ENCODE data around the gene RASSF3. TPM values are rescaled to one million over a fixed set of nuclear protein-coding genes. Genes with fewer than 3 reads are reported as not detected.
"Not testable (repeated sequence)": the region's sequence is repeated elsewhere in the genome, so short reads cannot be mapped to it uniquely, and the experiment has no call there.

The RASSF3 gene
- total RNA-seq, 1 donor from 2014 or later: 14.9 TPM

DNA sequence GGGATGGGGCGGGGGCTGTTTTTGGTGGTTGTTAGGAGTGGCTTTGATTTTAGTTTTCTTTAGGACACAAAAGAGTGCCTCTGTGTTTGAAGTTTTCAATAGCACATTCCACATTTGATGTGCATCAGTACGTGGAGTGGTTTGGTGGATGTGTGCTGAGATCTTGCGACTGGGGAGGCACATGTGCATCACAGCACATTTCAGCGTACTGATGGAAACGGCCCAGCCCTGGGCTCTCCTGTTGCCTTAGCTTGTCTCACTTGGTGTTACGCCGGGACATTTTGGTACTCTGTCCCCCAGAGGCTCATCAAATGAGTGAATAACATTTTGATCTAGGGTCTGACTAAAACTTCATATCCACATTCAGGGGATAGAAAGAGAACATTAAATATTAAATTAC, 78.4 kb downstream of the RASSF3 start:
- TF ChIP-seq, protein P1, sequence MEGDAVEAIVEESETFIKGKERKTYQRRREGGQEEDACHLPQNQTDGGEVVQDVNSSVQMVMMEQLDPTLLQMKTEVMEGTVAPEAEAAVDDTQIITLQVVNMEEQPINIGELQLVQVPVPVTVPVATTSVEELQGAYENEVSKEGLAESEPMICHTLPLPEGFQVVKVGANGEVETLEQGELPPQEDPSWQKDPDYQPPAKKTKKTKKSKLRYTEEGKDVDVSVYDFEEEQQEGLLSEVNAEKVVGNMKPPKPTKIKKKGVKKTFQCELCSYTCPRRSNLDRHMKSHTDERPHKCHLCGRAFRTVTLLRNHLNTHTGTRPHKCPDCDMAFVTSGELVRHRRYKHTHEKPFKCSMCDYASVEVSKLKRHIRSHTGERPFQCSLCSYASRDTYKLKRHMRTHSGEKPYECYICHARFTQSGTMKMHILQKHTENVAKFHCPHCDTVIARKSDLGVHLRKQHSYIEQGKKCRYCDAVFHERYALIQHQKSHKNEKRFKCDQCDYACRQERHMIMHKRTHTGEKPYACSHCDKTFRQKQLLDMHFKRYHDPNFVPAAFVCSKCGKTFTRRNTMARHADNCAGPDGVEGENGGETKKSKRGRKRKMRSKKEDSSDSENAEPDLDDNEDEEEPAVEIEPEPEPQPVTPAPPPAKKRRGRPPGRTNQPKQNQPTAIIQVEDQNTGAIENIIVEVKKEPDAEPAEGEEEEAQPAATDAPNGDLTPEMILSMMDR (conservative IDR thresholded peaks at IDR 0.05; ENCODE audit: low read depth, low read length): no peak
- H3K4me3 ChIP-seq (ENCODE audit: low read depth, low read length): no peak overlapping the region
- no peak for DNase-seq (ENCODE audit: low read depth)

DNA sequence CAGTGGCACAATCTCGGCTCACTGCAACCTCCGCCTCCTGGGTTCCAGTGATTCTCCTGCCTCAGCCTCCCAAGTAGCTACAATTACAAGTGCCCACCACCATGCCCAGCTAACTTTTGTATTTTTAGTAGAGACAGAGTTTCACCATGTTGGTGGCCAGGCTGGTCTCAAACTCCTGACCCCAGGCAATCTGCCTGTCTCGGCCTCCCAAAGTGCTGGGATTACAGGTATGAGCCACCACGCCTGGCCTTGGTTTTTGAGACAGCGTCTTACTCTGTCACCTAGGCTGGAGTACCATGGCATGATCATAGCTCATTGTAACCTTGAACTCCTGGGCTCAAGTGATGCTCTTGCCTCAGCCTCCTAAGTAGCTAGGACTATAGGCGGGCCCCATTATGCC, 79.9 kb downstream of the RASSF3 start:
- not testable (repeated sequence) for DNase-seq (ENCODE audit: low read depth)

DNA sequence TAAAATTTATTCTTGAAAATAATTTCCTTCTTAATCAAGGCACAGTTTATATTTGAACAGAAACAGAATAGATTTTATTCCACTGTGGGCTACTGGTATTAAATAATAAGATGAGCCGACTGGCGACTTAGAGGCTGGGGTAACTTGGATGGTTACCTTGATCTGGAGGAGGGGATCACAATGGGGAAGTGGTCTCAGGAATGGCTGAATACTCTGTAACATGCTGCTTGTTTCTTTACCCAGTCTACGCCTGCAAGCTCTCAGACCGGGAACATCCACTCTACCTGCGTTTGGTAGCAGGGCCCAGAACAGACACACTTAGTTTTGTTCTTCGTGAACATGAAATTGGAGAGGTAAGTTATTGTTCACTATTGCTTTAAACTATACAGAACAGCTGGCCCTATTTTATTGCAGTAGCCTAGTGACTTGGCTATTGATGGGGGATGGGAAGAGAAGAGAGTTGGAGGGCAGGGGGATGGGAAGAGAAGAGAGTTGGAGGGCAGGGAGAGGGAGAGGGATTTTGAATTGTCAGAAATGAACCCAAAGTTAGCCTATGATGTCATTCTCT, 81.0 kb downstream of the RASSF3 start:
- no peak for DNase-seq (ENCODE audit: low read depth)
- TF ChIP-seq, protein P1 (conservative IDR thresholded peaks at IDR 0.05; ENCODE audit: low read depth, low read length): no peak
- H3K4me3 ChIP-seq (ENCODE audit: low read depth, low read length): no peak overlapping the region

More for the DNA sequence above, 79.9 kb downstream of the RASSF3 start:
- not testable (repeated sequence) for H3K4me3 ChIP-seq (ENCODE audit: low read depth, low read length)

DNA sequence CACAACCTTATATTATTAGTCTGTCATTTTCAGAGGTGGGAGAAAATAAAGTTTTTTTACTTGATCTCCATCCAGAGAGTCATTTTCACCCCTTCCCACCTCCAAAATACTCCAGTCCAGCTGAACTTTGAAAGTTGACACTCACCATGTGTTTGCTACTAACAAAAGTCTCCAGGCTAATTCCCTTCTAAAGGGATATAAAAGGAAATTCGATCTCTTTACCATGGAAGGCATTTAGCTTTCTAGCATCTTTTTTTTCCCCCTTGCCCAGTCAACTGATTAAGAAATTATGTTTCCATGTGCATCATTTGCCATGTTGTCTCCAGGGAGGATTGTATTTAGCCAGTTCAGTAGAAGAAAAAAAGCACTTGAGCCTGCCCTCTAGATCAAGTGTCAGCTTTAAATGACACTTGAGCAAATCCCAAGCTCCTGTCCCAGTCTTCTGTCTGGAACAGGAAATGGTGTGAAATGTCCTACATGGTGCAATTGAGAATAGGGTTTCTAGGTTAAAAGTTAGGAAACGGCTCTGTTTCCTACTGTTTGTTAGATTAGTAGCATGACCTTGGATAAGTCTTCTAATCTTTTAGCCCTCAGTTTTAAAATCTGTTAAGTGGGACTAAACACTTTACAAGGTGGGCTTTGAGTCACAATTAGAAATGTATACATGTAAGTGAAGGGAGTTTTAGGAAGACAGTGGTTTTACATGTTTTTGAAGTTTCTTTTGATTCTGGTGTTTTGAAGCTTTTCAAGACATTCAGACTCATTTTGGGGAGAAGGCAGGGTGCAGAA, 81.7 kb downstream of the RASSF3 start:
- DNase-seq (ENCODE audit: low read depth): no peak
- no peak overlapping the region for H3K4me3 ChIP-seq (ENCODE audit: low read depth, low read length)

DNA sequence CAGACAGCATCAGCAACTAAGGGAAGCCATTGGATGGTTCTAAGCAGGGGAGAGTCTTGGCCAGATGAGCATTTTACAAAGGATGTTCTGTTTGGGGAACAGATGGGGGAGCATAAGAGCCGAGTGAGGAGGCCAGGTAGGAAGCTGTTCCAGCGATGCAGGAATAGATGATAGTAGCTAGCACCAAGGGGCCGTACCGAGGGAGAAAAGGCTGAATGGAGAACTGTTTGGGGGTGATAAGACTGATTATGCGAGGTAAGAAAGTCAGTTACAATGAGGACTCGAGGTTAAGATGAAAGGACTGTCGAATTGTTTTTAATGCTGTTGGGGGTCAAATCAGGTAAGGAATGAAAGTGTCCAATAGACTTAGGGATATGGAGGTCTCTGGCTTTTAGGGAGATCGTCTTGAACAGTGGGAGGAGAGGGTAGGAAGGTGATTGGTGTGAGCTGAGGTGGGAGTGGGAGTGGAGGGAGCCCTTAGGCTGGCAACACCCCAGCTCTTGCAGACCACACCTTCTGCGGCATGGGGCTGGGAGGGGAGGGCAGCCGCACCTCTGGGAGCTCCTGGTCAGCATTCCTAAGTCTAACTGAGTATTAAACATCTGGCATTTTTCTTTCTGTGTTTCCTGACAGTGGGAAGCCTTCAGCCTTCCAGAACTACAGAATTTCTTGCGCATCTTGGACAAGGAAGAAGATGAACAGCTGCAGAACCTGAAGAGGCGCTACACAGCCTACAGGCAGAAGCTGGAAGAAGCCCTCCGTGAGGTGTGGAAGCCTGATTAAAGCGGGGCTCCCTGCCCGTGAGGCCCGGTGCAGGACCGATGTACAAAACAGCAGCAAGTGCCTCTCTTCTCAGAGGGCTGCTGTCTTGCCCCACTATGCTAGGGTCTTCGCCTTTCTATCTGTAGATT, 84.1 kb downstream of the RASSF3 start:
- H3K4me3 ChIP-seq (ENCODE audit: low read depth, low read length): no peak overlapping the region
- DNase-seq (ENCODE audit: low read depth): no peak
- TF ChIP-seq, protein P1 (conservative IDR thresholded peaks at IDR 0.05; ENCODE audit: low read depth, low read length): no peak

More for the DNA sequence above, 81.7 kb downstream of the RASSF3 start:
- TF ChIP-seq, protein P1 (conservative IDR thresholded peaks at IDR 0.05; ENCODE audit: low read depth, low read length): no peak

DNA sequence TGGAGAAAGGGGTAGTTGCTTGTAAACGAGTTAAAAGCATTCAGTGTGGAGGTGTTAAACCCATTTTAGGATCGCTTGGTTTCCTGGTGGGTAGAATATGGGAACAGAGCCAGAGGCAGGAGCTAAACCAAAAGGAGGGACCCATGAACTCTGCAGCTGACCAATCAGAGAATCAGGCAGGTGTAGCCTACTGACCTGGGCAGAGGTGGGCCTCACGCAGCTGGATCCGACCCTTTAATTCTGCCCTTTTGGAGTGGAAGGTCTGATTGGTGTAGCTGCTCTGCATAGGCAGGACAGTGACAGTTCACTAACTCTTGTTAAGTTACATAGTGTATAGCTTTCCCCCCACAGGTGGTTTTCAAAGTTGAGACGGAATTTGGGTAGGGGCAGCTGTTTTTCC, 85.3 kb downstream of the RASSF3 start:
- TF ChIP-seq, protein P1 (conservative IDR thresholded peaks at IDR 0.05; ENCODE audit: low read depth, low read length): no peak
- DNase-seq (ENCODE audit: low read depth): no peak
- H3K4me3 ChIP-seq (ENCODE audit: low read depth, low read length): no peak overlapping the region
